Fibroblast of skin of scalp (primary cell): ENCODE data around the gene TVP23C.
A peak's percentile ranks its signal among the peaks of the same experiment; 100 is the strongest.

Experiments
- DNase-seq: peaks from one replicate; pipeline ENCODE4 v3.0.0-alpha.2; 2013

The TVP23C gene

DNA sequence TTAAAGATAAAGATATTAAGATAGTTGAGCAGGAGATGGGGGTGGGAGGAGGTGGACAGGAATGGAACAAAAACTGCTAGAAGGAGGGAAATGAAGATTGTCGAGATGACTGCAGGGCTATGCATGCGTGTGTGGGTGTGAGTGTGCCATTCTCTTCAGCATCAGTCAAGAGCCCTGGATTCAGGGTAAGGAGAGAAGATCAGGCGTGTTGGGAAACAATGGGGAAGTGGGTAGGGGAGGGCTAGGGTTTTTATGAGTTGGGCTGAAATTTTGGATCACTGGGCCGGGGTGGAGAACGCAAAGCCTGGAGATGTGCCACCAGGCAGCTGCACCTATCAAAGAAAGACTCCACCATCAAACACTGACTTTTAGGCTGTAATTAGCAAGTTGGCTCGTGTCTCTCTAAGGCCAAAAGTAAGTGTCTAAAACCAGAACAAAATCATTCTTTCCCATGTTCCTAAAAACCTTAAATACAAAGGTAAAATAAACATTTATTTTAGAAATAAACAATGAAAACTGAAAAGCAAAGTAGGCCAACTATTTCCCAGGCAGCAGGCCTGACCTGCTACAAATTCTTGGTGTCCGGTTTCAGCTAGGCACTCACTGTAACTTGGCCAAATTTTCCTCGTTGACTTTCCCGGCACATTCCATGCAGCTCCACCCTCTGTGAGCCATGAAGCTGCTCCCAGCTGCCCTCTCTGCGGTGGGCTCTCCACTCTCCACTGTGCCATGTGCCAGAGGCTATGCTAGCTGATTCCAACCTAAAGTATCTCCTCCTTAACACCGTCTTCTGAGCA, 100.1 kb downstream of the TVP23C start:
- peak; percentile 86 for DNase-seq

DNA sequence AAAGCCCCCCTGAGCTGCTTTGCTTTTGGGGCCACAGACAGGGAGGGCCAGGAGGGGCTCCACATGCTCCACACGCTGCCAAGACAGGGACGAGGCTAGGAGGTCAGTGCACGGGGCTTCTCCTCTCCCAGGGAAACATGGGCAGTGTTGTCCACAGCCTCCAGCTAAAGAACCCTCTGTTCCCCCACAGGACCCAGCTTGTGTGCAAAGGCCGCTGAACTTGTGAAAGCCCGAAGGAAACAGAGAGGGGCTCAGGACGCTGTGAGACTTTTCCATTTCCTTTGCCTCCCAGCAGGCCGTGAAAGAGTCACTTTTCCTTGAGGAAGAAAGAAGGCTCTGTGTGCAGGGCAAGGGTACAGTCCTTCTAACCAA, 105.6 kb downstream of the TVP23C start:
- DNase-seq: peak; percentile 38

DNA sequence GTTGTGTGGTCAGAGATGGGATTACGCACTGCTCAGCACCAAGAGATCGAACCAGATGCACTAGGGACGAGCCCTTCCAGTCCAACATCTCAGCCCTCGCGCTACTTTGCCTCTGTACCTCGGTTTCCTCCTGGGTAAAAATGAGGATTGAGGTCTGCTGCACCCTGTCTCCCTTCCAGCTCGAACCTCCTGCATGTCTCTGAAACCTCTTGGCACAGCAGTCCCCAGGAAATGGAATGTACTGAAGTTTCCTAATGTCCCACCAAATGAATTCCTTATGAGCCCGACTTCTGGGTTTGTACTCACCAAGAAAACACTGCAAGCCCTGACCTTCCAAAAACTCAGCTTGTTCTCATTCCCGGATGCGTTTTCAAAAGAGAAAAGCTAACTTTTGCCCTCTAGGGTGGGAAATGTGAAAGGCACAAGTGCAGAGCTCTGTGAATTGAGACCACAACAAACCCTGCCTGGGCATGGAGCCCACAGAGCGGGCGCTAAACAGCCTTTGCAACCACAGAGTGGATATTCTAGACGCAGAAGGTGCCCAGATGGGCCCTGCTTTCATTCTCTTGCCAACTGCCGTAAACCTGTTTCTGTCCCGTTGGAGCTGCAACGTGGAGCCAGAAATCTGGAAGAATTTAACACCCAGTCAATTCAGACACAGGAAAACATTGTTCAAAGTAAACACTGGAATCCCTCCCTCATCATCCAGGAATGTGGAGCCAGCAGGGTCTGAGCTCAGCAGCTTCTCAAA, 106.1 kb downstream of the TVP23C start:
- DNase-seq: peak; percentile 92

DNA sequence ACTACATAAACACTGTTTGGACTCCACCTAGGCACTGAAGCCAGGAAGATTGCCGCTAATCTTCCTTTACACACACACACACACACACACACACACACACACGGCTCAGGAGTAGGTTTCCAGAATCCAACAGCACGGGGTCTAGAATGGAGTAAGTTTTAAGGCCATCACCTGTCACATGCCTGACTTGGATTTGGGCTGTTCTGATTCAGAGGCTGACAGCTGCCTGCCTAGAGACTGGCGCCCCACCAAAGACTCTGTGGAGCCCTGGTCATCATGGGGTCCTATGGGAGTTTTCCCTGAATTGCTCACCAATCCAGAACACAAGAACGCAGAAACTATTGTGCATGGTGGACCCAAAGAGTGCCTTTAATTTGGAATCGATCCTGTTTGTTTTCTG, 106.8 kb downstream of the TVP23C start:
- no peak for DNase-seq

DNA sequence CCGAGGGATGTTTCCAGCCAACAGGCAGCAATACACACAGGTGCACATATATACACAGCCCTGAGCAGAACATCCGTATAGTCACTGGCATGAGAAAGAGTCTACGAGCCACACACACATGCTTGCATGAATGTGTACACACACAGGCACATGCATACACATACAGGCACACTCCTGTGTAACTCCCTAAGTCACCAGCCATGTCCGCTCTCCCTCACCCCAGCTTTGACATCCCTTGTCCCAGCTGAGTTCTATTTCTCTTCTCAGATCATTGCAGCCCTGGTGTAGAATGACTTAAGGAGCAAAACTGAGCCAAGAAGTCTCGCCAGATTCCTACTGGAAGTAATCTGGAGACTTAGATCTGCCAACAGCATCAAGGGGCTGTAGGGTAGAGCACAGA, 108.9 kb downstream of the TVP23C start:
- no peak for DNase-seq

DNA sequence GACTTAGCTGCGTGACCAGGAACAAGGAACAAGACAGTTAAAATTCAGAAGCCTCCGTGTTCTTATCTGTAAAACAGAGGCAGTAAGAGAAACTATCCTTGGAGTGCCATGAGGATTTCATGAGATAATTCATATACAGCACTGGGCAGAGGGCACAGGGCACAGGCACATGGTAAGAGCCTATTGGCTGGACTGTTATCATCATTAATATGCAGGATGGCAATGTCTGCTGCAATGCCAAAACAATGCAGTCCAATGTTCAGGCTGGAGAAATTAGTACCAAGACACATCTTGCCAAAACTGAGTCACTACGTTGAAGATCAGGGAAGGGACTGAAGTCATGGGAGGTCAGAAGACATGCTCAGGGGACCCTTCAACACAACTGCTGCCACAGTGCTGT, 109.5 kb downstream of the TVP23C start:
- no peak for DNase-seq

DNA sequence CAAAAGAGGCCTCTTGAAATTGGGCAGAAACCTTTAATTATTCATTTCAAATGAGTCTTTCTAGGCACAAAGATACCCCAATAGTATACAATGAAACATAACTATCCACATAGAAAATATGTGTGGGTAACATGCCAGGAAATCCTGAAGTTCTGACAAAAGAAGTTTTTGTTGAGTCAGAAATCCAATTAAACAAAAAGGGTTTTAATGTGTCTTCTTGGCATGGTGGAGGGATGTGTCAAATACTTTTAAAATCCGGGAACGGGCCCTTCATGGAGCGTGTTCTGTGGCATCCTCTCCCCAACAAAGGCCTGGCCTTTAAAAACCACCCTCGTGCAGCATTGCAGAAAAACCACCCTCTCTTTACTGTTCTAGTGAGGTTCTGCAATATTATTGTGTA, 110.0 kb downstream of the TVP23C start:
- DNase-seq: peak; percentile 78

DNA sequence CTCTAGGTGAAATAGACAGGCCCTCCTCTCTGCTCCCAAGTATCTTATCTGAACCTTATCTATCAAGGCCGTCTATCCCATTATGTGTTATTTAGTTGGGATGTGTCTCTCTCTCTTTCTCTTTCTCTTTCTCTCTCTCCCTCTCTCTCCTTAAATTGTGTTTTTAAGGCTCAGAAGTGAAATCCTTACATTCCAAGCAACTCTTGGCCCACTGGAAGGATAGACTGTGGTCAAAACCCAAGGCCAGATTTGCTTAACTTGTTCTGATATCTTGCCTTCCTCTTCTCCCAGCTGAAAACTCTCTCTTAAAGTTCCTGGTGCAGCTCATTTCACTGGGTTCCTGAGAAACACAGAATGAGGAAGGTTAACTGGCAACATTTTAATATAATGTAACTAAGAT, 110.5 kb downstream of the TVP23C start:
- peak; percentile 58 for DNase-seq
